NCI-H187 treated with DMSO at 0.1 percent for 48 hours (cell line): Measurements from ENCODE around the gene ONECUT3.

ENCODE experiments used
- DNase-seq: peaks from one replicate; lab custom pipeline; 2025; lab: John Stamatoyannopoulos, UW

ONECUT3 gene

DNA sequence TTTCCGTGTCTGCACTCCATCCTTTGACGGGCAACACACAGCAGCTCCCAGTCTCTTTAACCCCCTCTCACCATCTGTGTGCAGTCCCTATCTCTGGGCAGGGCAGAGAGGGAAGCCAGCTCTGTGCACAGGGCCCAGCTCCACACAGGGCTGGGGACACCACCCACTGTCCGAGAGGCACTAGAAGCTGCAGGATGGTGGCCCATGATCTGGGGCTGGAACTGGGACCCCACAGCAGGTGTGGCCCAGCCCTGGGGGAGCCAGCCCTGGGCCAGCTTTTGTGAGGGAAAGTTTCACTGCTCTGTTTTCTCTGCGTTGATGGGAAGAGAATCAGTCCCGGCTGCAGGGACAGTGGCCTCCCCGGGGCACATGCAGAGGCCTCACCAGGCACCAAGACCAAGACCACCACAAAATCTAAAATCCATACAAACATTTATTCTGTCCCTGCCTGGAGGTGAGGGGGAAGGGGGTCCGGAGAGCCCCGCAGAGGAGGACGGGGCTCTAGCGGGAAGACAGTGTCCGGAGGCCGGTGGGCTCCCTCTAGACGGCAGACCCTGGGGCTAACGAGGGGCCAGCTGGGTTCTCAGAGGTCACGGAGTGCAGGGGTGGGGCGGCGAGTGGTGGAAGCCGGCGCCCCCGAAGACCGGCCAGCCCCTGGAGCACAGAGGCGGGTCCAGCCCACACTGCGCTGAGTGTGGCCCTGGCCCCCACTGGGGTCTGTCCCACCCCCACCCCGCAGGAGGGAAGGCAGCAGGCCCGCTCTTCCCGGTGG lies 61.7 kb downstream of the ONECUT3 start:
- no peak for DNase-seq

DNA sequence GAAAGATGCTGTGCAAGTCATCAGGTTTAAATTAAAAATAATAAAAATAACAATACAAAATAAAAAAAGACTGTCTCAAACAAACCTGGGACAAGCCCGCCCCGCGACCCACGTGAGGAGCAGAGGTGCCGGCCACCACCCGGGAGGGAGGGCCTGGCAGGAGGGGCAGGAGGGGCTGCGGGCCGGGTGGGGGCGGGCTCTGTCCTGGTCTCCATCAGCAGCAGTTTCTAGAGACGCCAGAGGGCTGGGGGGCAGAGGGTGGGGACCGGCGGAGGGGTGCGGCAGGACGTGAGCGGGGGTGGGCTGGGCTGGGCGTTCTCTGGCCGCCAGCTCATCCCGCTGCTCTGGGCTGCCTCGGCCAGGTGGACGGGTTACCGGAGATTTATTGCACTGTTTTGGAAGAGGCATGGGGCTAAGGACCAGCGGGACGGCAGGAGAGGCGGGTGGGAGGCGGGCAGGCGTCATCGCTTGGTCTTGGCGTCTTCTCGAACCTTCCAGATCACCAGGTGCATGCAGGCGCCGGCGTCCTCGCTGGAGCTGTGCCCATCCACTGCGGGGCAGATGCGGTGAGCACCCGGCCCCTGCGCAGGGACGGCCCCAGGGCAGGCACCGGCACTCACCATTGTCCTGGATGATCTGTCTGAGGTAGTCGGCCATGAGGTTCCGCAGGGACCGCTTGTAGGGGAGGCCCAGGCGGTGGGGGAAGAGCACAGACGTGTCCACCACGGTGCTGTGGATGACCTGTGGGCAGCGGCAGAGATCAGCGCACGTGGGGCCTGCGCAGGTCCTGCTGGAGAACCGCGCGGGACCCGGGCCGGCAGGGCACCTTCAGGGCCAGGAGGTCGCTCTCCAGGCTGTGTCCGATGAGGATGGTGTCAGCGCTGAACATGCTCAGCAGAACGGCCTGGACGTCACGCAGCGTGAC lies 62.6 kb downstream of the ONECUT3 start:
- no peak for DNase-seq

DNA sequence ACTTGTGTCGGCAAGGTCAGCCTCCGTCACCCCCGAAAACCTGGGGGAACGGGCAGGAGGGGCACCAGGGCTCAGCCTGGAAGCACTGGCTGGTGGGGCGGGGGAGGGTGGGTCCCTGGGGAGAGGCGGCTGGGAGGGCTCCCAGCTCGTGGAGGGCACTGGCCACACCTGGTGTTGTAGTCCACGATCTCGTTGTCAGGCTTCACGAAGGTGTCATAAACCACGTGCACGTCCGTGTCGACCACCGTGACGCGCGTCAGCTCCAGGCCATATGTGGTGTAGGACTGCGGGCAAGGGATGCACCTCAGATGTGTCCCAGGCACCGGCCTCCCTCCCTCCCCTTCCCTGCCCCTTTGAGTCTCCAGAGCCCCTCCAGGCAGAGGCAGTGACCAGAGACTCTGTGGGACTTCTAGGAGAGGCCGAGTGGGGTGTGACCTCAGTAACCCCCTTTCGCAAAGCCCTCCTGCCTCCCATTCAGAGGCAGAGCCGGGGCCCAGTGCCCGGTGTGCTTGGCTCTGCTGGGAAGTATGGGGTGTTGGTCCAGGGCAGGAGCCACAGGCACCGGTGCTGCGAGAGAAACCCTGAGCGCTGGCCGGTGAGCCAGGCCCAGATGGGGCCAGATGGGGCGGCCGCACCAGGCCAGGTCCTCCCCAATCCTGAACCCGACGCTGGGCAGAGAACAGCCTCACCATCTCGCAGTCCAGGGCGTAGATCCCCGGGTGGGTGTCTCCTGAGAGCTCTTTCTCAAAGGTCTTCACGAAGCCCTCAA lies 63.4 kb downstream of the ONECUT3 start:
- no peak for DNase-seq

DNA sequence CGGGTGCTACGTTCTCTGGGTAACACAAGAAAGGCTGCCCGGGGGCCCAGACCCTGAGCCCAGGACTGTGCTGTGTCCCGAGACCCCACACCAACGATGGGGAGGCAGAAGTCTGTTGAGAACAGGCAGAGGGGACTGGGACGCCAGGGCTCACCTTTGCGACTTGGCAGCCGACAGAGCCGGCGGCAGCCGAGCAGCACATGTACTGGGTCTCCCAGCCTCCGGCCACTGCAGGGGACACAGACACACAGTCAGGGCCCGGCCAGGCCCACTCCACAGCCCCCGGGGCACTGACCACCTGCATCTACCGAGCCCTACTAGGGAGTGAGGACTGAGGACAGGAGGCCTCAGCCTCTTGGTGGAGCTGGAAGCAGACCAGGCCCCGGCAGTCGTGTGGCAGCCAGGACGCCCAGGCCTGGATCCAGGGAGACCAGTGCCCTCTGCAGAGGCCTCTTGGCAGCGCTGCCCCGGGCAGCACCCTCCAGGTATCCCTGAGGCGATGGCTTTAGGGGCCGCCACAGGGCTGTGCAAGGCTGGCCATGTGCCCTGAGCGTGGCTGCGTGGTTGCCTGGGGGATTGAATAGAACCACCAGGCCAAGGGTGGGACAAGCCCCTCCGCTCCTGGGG lies 64.4 kb downstream of the ONECUT3 start:
- DNase-seq = no peak

DNA sequence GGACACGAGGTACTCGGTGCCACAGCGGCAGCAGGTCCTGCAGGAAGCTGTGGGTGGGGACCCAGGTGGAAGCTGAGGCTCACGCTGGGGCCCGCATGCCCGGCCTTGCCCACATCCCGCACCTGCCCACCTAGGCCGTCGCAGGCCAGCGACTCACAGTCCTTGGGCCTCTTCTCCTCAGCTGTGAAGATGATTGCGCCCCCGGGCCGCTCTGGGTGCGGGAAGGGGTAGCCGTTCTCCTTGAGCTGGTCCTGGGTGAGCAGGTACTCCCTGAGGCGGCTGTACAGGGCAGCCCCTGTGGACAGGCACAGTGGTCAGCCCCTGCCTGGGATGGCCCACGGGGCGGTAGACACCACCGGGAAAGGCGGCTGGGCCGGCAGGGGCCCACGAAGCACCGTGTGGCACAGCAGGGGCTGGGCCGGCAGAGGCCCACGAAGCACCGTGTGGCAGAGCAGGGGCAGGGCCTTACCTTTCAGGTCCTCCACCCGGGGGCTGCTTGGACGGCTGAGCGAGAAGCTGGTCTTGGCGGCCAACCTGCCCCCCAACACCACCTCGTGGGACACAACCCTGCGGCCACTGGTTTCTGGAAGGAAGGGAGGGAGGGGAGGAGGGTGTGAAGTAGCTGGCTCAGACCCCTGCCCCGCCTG lies 65.4 kb downstream of the ONECUT3 start:
- no peak for DNase-seq

DNA sequence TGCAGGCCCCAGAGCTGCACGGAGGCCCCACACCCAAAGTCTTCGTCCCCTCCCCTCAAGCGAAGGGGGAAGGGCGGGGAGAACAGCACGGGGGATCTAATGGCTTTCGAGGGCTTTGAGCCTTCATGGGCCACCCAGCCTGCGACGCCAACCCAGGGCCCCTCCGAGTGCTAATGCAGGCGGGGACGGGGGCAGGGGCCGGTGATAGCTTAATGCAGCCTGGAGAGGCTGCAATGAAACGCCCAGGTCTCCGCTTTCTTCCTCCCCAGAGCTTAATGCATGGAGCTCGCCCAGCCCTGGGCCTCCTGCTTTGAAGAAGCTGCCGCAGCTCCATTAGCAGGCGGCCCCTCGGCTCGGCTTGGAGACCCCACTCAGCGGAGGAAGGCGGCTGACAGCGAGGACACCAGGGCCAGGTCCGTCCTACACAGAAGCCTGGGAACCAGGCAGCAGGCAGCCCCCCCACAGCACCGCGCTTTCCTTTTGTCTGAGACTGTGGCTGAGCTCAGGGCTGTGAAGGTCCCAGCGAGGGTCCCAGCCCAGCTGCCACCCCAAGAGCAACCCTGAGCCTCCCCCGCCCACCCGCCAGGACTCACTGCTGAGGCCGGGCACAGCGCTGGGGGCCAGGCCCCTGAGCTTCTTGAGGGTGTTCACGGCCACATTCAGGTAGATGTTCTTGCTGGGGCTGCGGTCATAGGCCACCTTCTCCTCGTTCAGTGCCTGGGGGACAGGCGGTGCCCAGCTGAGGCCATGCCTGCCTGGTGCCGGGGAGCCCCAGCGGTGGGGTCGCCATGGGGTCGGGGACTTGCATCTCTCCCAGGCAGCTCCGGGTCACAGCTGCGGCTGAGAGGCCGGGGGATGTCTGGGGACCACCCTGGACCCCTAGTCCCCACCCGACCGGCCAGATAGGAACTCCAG lies 66.3 kb downstream of the ONECUT3 start:
- no peak for DNase-seq

DNA sequence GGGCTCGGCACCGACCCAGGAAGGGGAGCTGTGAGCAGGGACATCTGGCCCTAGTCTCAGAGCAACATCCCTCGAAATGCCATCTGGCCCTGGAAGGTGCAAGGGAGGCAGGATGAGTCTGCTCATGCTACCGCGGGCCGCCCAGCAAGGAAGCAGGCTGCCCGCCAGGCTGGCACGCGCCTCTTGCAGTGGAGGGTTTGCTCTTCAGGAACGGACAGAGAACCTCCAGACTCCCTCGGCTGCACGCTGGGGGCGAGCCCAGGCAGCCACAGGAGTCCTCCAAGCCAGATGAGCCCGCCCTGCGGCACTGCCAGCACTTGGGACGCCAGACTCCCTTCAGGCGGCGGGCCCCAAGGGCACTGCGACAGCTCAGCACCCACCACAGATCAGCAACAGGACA lies 68.9 kb downstream of the ONECUT3 start:
- no peak for DNase-seq

DNA sequence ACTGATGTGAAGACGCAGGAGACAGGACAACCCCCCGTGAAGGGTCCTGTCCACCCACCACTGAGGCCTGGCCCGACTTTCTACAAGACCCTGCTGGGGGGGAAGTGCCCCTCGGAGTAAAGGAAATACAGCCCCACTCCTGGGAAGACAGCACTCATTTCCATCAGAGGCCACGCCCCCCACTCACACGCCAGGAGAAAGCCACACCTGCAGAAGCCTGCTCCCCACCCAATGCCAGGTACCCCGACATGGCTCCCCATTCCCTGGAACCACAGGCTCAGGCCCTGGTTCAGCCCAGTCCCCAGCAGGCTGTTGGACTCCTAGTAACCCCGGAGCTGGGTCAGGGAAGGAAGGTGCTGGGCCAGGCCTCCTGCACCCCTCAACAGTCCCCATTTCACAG lies 69.7 kb downstream of the ONECUT3 start:
- DNase-seq = no peak

DNA sequence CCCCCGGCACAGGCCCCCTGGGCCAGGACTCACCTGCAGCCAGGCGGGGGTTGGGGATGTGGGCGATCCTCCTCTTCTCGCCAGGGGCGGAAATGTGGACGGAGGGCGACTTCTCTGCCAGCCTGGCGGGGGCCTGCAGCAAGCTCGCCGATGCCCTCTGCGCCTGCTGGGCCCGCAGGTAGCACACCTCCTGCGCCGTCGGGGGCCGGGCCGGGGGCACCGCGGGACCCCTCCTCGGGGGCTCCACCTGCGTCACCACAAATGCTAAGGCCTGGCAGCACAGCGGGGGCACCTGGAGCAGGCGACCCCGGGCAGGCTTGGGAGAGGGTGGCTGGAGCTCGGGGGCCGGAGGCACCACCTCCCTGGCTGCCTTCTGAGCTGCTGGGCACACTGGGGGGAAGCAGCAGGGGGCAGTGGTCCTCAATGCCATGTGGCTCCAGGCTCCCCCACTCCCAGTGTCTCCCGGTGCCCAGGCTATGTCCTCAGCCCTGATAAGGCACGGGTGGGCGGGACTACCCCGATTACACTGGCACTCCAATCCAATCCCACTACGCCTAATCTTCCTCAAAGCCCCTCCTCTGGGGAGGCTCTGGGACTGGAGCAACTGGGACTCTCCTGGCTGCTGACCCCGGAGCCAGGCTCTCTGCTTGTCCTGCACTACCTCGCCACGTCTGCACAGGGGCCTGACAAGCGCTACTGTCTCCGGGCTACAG lies 70.4 kb downstream of the ONECUT3 start:
- no peak for DNase-seq

DNA sequence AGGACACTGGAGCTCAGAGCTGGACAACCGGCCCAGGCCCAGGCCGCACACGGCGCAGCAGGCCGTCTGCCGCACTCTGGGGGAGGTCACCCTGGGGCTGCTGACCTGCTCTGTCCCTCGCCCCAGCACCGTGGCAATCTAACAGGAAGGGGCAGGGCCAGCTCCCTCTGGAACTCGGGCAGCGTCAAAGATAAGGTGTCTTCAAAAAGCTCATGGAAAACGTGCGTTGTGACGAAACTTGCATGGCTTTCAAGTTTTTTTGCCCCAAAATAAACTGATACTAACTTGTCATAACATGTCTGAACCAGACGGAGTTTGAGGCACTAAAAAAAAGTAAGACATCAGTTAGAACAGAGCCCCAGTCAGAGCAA lies 70.9 kb downstream of the ONECUT3 start:
- DNase-seq = no peak

DNA sequence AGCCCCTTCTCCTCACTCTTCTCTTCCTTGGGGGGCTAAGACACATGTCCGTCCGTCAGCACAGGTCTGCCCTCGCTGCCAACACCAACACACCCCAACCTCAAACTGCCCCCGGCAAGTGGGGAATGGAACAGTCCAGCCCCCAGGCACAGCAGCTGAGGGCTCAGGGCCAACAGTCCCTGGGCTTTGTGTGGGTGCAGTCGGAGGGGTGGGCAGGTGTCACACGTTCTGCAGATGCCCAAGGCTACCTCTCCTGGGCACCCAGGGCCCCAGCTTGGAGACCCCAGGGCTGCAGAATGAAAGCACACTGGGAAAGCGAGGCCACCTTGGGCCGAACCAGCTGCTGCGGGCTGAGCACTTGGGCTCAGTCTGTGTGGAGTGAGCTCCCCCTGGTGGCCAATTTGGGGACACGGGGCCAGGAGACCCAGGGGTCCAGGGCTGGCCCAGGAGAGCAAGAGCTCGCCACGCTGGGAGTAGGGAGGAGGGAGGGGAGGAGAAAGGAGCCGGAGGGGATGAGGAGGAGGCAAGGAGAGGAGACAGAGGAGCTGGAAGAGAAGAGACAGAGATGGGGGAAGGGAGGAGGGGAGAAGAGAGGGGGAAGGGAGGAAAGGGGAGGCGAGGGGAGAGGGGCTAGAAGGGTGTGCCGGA lies 72.7 kb downstream of the ONECUT3 start:
- DNase-seq = no peak

DNA sequence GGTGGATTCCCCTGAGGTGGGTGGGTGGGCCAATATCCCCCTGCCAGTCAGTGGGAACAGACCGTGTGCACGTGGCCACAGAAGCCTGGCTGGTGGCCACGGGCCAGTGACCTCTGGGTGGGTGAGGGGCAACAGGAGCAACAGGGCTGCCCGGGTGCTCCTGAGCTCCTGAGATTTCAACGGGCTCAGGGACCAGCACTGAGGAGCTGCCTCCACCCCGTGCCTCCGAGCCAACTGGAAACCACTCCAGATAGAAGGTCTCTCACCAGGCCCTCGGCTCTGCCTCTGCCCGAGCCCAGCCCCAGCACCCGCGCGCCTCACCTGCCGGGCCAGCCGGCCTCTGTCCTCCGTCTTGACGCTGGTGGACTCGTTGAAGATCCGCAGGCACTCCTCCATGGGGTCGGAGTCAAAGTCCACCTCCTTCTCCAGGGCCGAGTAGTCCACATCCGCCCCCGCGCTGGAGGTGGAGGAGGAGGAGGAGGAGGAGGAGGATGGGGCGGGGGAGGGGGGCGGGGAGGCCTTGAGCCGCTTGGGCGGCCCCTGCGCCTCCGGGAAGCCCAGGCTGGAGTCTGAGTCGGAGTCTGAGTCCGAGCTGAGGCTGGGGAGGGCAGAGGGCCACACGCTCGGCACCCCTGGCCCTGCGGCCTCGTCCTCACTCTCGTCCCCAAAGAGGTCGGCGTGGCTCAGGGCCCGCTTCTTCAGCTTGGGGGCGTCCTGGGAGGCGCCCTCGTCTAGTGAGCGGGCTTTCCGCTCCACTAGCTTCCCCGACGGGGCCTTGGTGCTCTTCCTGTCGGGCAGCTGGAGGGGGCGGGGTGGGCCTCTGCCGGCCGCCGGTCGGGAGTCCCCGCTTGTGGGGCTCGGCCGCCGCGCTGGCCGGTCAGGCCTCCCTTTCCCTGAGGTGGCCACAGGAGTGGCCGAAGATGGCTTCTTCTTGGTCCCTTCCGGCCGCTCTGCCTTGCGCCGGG lies 73.5 kb downstream of the ONECUT3 start:
- DNase-seq = no peak

DNA sequence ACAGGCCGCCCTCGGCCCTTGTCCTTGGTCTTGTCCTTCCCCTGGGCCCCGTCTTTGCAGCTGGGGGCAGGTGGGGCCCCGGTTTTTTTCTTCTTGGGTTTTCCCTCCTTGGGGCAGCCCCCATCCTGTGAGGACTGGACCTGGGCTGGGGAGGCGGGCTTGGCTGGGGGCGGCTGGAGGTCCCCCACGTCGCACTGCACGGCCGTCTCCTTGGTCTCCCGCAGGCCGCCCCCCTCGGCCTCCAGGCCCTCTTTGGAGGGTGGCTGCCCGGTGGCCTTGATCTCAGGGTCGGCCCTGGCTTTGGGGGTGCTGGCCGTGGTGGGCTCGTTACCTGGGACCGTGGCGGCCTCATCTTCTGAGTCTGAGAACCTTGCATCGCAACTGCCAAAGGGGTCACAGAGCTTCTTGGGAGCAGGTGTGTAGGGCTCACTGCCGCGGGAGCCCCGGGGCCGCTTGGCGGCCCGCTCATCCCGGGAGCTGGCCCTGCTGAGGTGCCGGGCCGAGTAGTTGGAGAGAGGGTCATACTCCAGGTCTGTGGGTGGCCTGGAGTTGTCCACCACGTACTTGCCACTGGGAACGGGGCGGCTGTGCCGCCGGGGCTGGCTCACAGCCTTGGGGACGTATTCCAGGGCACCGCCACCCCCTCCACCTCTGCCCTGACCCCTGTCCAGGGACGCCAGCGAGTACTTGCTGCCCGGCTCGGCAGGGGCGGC lies 74.4 kb downstream of the ONECUT3 start:
- DNase-seq = no peak

DNA sequence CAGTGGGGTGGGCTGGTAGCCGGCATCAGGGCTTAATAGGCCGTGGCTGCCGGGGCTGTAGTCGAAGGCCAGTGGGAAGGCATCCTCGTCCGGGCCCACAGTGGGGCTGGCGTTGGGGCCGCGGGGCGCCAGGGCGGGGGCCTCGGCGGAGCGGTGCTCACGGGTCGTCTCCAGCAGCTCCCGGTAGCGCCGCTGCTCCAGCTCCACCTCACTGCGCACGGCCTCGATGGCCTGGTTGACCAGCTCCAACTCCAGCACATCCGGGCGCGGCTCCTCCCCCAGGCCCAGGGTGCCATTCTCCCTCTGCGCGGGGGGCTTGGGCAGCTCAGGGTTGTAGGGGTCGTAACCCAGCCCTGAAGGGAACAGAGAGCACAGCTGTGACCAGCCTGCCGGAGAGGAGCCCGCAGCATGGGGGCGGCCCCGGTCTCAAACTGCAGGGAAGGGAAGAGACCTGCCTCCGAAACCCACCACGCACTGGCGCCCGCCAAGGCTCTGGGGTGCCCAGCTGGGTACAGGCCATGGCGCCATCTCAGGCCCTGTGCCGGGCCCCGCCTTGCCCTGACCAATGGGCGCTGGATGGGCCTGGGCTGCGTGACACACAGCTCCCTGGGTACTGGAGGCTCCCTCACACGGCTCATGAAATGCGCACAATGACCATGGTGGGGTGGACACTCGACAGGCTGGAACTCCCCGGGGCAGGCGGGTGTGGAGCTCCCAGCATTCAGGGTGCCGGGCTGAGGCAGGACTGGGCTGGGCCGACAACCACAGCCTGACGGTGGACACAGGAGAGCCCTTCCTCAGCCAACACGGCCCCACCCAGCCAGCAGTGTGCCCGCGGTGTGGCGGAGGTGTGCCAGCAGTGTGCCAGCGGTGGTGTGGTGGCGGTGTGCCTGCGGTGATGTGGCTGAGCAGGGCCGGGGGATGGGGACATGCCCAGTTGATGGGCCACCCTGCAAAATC lies 75.3 kb downstream of the ONECUT3 start:
- DNase-seq = no peak

DNA sequence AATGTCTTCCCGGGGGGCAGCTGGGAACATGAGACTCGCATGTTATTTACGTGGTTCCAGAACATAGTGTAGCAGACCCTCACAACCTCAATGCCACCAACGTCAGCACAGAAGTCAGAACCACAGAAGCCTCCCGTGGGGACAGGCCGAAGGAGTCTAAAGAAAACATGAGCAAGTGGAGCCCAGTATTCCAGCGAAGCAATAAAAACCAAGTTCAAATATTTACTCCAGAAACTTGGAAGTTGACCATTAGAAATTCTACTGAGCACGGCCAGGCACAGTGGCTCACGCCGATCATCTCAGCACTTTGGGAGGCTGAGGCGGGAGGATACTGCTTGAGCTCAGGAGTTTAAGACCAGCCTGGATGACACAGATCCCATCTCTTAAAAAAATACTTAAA lies 76.7 kb downstream of the ONECUT3 start:
- DNase-seq = no peak

DNA sequence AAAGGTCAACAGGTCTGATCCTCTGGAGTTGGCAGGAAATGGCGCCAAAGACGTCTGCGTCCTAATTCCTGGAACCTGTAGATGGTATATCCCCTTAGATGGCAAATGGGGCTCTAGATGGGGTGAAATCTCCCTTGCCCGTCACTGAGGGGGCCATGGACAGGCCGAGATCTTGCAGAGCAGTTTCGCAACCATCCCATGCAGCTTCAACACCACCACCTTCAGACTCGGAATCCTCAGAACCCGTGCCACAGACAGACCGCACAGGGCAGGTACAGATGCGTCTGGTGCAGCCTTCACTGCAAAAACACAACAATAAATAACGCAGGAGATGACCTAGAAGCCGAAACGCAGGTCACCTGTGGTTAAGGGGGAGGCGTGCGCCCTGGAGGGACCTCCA lies 77.3 kb downstream of the ONECUT3 start:
- DNase-seq = no peak
